K562 (cell line): ENCODE data around the gene ACE. TPM values are rescaled to one million over a fixed set of nuclear protein-coding genes. Genes with fewer than 3 reads are reported as not detected.

ENCODE experiments used
- FOXA1 ChIP-seq: fragments of 450-650 bp; IDR thresholded peaks from 2 replicates; pipeline ENCODE4 v1.6.1; 2016; ENCODE audit warnings: mild to moderate bottlenecking, borderline replicate concordance
- ZNF644 ChIP-seq: fragments of 200-800 bp; sonication (Bioruptor generic); IDR thresholded peaks from 2 replicates; pipeline ENCODE4 v1.6.1; 2016; ENCODE audit warnings: low read depth, missing genetic modification characterization, missing compliant biosample characterization
- polyA plus RNA-seq, 8 experiments: library from polyadenylated mRNA; depleted of rRNA in 4 of 8; stranded (reverse) in 5 of 8; unstranded in 3 of 8; fragments of >200 nt; fragmentation: Nextera tagmentation in 2 of 8; fragmentation: Illumina TruSeq in 1 of 8; extraction: Ambion mirVana in 2 of 8; extraction: Trizol in 1 of 8; gene quantifications; 2 replicates each; pipeline versions ENCODE4 v1.2.1 to v1.2.3, GENCODE V29; 2011 to 2014; ENCODE audit warnings: inconsistent platforms in 1 of 8, missing spikeins in 1 of 8
- total RNA-seq, 7 experiments: library from RNA; depleted of rRNA in 6 of 7; stranded (reverse); fragments of >200 nt in 6 of 7; fragmentation: Illumina TruSeq in 2 of 7; extraction: Trizol in 2 of 7; gene quantifications; 2 replicates each; pipeline versions ENCODE4 v1.2.1 to v1.2.3, GENCODE V29; 2011 to 2021; ENCODE audit warnings: low replicate concordance in 1 of 7
- TF ChIP-seq, protein P1 (sequence below): fragments of 450-650 bp; IDR thresholded peaks from 2 replicates; pipeline ENCODE4 v1.6.1; 2016; ENCODE audit warnings: mild to moderate bottlenecking, moderate library complexity
- TF ChIP-seq, protein P2 (sequence below): fragments of 150-350 bp; IDR thresholded peaks from 2 replicates; pipeline ENCODE4 v1.6.1; 2014; ENCODE audit warnings: low read depth, mild to moderate bottlenecking, low read length, borderline replicate concordance
- TF ChIP-seq, protein P3 (sequence below): sonication (generic); formaldehyde crosslinking; IDR thresholded peaks from 2 replicates; pipeline ENCODE4 v1.8.0; 2022; ENCODE audit warnings: missing genetic modification reagents, mild to moderate bottlenecking, moderate library complexity, borderline replicate concordance
- TF ChIP-seq, protein P4 (sequence below): fragments of 450-650 bp; conservative IDR thresholded peaks from 2 replicates; pipeline ENCODE4 v1.6.1; 2016; ENCODE audit warnings: missing genetic modification characterization, low read depth, mild to moderate bottlenecking, control low read depth, missing compliant biosample characterization

ACE gene
- total and polyA plus RNA-seq, 9 of the 15 experiments (the other 6 are each of a cell fraction or from before 2014, with no cell fraction given): 0.07 to 2.5 (median 0.47) TPM; not detected in 1

DNA sequence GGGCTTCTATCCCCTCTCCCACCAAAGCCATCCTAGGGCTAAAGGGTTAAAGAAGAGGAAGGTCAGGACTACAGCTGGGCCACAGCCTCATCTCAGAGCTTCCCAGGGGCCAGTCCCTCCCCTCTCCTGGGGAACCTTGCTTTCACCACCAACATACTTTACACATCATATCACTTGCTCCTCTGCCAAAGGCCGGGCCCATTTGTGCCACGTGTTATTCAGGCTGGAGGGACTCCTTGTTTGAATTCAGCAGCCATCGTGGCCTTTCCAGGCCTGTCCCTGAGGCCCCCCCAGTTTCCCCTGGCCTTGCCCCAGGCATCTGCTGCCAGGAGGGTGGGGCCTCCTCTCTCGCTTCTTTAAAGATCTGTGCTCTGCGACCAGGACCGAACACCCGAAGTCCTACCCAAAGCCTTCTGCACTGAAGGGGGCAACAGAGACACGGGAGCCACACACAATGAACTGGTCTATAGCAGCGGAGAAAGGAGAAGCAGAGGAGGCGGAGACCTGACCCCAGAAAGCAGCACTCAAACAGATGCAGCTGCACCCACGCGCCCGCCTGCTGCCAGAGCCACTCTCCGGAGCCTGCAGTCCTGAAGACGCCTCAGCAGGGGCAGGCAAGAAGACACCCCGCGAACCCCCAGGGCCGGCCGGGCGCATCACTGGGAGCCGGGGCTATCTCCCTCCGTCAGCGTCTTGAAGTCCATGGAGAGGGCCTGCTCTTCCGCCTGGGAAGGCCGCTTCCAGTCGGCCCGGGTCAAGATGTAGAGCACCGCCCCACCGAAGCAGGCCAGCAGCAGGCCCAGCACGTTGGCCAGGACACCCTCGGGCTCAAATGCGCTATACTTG, 42.9 kb upstream of the ACE start (continued):
- TF ChIP-seq, protein P1, sequence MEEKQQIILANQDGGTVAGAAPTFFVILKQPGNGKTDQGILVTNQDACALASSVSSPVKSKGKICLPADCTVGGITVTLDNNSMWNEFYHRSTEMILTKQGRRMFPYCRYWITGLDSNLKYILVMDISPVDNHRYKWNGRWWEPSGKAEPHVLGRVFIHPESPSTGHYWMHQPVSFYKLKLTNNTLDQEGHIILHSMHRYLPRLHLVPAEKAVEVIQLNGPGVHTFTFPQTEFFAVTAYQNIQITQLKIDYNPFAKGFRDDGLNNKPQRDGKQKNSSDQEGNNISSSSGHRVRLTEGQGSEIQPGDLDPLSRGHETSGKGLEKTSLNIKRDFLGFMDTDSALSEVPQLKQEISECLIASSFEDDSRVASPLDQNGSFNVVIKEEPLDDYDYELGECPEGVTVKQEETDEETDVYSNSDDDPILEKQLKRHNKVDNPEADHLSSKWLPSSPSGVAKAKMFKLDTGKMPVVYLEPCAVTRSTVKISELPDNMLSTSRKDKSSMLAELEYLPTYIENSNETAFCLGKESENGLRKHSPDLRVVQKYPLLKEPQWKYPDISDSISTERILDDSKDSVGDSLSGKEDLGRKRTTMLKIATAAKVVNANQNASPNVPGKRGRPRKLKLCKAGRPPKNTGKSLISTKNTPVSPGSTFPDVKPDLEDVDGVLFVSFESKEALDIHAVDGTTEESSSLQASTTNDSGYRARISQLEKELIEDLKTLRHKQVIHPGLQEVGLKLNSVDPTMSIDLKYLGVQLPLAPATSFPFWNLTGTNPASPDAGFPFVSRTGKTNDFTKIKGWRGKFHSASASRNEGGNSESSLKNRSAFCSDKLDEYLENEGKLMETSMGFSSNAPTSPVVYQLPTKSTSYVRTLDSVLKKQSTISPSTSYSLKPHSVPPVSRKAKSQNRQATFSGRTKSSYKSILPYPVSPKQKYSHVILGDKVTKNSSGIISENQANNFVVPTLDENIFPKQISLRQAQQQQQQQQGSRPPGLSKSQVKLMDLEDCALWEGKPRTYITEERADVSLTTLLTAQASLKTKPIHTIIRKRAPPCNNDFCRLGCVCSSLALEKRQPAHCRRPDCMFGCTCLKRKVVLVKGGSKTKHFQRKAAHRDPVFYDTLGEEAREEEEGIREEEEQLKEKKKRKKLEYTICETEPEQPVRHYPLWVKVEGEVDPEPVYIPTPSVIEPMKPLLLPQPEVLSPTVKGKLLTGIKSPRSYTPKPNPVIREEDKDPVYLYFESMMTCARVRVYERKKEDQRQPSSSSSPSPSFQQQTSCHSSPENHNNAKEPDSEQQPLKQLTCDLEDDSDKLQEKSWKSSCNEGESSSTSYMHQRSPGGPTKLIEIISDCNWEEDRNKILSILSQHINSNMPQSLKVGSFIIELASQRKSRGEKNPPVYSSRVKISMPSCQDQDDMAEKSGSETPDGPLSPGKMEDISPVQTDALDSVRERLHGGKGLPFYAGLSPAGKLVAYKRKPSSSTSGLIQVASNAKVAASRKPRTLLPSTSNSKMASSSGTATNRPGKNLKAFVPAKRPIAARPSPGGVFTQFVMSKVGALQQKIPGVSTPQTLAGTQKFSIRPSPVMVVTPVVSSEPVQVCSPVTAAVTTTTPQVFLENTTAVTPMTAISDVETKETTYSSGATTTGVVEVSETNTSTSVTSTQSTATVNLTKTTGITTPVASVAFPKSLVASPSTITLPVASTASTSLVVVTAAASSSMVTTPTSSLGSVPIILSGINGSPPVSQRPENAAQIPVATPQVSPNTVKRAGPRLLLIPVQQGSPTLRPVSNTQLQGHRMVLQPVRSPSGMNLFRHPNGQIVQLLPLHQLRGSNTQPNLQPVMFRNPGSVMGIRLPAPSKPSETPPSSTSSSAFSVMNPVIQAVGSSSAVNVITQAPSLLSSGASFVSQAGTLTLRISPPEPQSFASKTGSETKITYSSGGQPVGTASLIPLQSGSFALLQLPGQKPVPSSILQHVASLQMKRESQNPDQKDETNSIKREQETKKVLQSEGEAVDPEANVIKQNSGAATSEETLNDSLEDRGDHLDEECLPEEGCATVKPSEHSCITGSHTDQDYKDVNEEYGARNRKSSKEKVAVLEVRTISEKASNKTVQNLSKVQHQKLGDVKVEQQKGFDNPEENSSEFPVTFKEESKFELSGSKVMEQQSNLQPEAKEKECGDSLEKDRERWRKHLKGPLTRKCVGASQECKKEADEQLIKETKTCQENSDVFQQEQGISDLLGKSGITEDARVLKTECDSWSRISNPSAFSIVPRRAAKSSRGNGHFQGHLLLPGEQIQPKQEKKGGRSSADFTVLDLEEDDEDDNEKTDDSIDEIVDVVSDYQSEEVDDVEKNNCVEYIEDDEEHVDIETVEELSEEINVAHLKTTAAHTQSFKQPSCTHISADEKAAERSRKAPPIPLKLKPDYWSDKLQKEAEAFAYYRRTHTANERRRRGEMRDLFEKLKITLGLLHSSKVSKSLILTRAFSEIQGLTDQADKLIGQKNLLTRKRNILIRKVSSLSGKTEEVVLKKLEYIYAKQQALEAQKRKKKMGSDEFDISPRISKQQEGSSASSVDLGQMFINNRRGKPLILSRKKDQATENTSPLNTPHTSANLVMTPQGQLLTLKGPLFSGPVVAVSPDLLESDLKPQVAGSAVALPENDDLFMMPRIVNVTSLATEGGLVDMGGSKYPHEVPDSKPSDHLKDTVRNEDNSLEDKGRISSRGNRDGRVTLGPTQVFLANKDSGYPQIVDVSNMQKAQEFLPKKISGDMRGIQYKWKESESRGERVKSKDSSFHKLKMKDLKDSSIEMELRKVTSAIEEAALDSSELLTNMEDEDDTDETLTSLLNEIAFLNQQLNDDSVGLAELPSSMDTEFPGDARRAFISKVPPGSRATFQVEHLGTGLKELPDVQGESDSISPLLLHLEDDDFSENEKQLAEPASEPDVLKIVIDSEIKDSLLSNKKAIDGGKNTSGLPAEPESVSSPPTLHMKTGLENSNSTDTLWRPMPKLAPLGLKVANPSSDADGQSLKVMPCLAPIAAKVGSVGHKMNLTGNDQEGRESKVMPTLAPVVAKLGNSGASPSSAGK: peak; percentile 36; the same call in 1 of the 2 replicates
- 0 out of 2 replicates have a peak, but pooled peaks have one; percentile 8 for TF ChIP-seq ZNF644 (tag)
- TF ChIP-seq, protein P2, sequence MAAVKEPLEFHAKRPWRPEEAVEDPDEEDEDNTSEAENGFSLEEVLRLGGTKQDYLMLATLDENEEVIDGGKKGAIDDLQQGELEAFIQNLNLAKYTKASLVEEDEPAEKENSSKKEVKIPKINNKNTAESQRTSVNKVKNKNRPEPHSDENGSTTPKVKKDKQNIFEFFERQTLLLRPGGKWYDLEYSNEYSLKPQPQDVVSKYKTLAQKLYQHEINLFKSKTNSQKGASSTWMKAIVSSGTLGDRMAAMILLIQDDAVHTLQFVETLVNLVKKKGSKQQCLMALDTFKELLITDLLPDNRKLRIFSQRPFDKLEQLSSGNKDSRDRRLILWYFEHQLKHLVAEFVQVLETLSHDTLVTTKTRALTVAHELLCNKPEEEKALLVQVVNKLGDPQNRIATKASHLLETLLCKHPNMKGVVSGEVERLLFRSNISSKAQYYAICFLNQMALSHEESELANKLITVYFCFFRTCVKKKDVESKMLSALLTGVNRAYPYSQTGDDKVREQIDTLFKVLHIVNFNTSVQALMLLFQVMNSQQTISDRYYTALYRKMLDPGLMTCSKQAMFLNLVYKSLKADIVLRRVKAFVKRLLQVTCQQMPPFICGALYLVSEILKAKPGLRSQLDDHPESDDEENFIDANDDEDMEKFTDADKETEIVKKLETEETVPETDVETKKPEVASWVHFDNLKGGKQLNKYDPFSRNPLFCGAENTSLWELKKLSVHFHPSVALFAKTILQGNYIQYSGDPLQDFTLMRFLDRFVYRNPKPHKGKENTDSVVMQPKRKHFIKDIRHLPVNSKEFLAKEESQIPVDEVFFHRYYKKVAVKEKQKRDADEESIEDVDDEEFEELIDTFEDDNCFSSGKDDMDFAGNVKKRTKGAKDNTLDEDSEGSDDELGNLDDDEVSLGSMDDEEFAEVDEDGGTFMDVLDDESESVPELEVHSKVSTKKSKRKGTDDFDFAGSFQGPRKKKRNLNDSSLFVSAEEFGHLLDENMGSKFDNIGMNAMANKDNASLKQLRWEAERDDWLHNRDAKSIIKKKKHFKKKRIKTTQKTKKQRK: no peak
- TF ChIP-seq, protein P3, sequence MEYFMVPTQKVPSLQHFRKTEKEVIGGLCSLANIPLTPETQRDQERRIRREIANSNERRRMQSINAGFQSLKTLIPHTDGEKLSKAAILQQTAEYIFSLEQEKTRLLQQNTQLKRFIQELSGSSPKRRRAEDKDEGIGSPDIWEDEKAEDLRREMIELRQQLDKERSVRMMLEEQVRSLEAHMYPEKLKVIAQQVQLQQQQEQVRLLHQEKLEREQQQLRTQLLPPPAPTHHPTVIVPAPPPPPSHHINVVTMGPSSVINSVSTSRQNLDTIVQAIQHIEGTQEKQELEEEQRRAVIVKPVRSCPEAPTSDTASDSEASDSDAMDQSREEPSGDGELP (CRISPR knock-in tag): peak; percentile 10; the same call in 1 of the 2 replicates
- TF ChIP-seq FOXA1: no peak
- TF ChIP-seq, protein P4, sequence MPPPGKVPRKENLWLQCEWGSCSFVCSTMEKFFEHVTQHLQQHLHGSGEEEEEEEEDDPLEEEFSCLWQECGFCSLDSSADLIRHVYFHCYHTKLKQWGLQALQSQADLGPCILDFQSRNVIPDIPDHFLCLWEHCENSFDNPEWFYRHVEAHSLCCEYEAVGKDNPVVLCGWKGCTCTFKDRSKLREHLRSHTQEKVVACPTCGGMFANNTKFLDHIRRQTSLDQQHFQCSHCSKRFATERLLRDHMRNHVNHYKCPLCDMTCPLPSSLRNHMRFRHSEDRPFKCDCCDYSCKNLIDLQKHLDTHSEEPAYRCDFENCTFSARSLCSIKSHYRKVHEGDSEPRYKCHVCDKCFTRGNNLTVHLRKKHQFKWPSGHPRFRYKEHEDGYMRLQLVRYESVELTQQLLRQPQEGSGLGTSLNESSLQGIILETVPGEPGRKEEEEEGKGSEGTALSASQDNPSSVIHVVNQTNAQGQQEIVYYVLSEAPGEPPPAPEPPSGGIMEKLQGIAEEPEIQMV (tag): no peak
